ENCODE results near the gene ERICH3.

GRCh38 chr1:74681851-74682250, 8.3 kb upstream of the ERICH3 start:
- TF ChIP-seq CTCF (IDR thresholded peaks at IDR 0.05) = no peak
- no peak for TF ChIP-seq POLR2A (IDR thresholded peaks at IDR 0.05)

Measured in heart left ventricle (tissue), 13 donors.